HL-60 (cell line): Measurements from ENCODE around the gene DRAM2.

ENCODE experiments used
- CTCF ChIP-seq: IDR thresholded peaks from one replicate; pipeline ENCODE4 v1.5.1; 2011; ENCODE audit warnings: low read length, control low read depth, inconsistent platforms; ENCODE audit not compliant: insufficient read depth
- POLR2AphosphoS5 ChIP-seq: IDR thresholded peaks from 2 replicates; pipeline ENCODE4 v1.6.1; 2012; ENCODE audit warnings: low read depth
- REST ChIP-seq: IDR thresholded peaks from 2 replicates; pipeline ENCODE4 v1.6.1; 2012; ENCODE audit warnings: low read depth; ENCODE audit not compliant: insufficient replicate concordance
- SPI1 ChIP-seq: IDR thresholded peaks from 2 replicates; pipeline ENCODE4 v1.6.1; 2012; ENCODE audit warnings: low read depth, mild to moderate bottlenecking, borderline replicate concordance

- TF ChIP-seq POLR2AphosphoS5 (no peak), CTCF (no peak), REST (no peak), SPI1 (no peak)
Observed at GRCh38 chr1:111097356-111098099, 42.4 kb downstream of the DRAM2 start.
